ENCODE measurements around the gene EGFR.

The EGFR gene

DNA sequence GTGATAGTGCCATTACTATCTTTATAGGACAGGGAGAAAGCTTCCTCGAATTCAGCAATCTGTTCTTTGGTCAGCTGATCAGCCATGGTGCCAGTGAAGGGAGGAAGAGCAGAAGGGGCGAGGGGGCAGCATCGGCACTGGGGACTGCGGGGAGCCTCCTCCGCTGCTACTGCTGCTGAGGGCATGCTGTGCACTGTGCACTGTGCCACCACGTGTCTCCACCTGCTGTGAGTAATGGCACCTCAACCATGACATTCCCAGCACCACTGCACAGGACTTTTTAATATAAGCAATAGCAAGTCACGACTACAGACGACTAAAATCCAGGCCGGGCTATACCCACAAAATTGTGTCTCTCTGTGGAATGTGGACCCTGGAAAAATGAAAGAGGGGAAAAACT is 241.4 kb downstream of the EGFR start:
- Histone ChIP-seq H4K20me1 (ENCODE audit: insufficient read depth) (no peaks in the 10 kb centered on the region), H3K27ac (no peak overlapping the region), H3K4me2 (no peak overlapping the region), H3K9ac (no peak overlapping the region), H2AFZ (ENCODE audit: low read depth) (no peak overlapping the region), H3K4me1 (ENCODE audit: low read depth, poor library complexity, severe bottlenecking) (peaks cover 6% of the 10 kb centered on the region), H3K27me3 (ENCODE audit: insufficient read depth, low read depth) (no peaks in the 10 kb centered on the region), H3K36me3 (ENCODE audit: insufficient read depth) (no peaks in the 10 kb centered on the region), H3K79me2 (ENCODE audit: insufficient read depth, low read depth) (no peaks in the 10 kb centered on the region), H3K4me3 (IDR thresholded peaks at IDR 0.05; ENCODE audit: insufficient read depth, low read depth, low read length) (no peak overlapping the region)
- TF ChIP-seq, protein P1, sequence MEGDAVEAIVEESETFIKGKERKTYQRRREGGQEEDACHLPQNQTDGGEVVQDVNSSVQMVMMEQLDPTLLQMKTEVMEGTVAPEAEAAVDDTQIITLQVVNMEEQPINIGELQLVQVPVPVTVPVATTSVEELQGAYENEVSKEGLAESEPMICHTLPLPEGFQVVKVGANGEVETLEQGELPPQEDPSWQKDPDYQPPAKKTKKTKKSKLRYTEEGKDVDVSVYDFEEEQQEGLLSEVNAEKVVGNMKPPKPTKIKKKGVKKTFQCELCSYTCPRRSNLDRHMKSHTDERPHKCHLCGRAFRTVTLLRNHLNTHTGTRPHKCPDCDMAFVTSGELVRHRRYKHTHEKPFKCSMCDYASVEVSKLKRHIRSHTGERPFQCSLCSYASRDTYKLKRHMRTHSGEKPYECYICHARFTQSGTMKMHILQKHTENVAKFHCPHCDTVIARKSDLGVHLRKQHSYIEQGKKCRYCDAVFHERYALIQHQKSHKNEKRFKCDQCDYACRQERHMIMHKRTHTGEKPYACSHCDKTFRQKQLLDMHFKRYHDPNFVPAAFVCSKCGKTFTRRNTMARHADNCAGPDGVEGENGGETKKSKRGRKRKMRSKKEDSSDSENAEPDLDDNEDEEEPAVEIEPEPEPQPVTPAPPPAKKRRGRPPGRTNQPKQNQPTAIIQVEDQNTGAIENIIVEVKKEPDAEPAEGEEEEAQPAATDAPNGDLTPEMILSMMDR (conservative IDR thresholded peaks at IDR 0.05; ENCODE audit: low read depth, low read length): no peak

- Histone ChIP-seq H3K27me3 (ENCODE audit: insufficient read depth, low read depth) (no peaks in the 10 kb centered on the region), H3K4me1 (ENCODE audit: low read depth, poor library complexity, severe bottlenecking) (peaks cover 4% of the 10 kb centered on the region), H3K36me3 (ENCODE audit: insufficient read depth) (no peaks in the 10 kb centered on the region), H3K9ac (no peak overlapping the region), H3K4me2 (no peak overlapping the region), H2AFZ (ENCODE audit: low read depth) (no peak overlapping the region), H3K79me2 (ENCODE audit: insufficient read depth, low read depth) (no peaks in the 10 kb centered on the region), H3K4me3 (IDR thresholded peaks at IDR 0.05; ENCODE audit: insufficient read depth, low read depth, low read length) (no peak overlapping the region), H4K20me1 (ENCODE audit: insufficient read depth) (no peaks in the 10 kb centered on the region), H3K27ac (no peak overlapping the region)
- TF ChIP-seq, protein P1 (conservative IDR thresholded peaks at IDR 0.05; ENCODE audit: low read depth, low read length): no peak
Observed at GRCh38 chr7:55260676-55261385, 242.0 kb downstream of the EGFR start.

Data from KMS-11 (cell line).